Activated T-helper 1 cell treated with anti-CD3 and anti-CD28 coated beads, Interleukin-12 subunit alpha, Interleukin-12 subunit beta, Interleukin-2, Interleukin-4 antibody, amounts not matched to agents 30 ng/mL and 10 ng/mL and 1 ng/mL, durations not matched to agents 14 hours and 24 hours and 36 hours (primary cell): ENCODE results near the gene FBXL14. TPM values are rescaled to one million over a fixed set of nuclear protein-coding genes. Genes with fewer than 3 reads are reported as not detected.
A peak's percentile ranks its signal among the peaks of the same experiment; 100 is the strongest.
"Not testable (repeated sequence)": the region's sequence is repeated elsewhere in the genome, so short reads cannot be mapped to it uniquely, and the experiment has no call there.

Source experiments
- DNase-seq: peaks from one replicate; pipeline ENCODE4 v3.0.0; 2021; ENCODE audit warnings: low spot score
- H3K27ac Mint-ChIP-seq: one replicate; pipeline ENCODE4 v1.8.0; 2021; ENCODE audit warnings: mild to moderate bottlenecking, mixed read lengths
- H3K27me3 Mint-ChIP-seq: one replicate; pipeline ENCODE4 v1.8.0; 2022; ENCODE audit warnings: mild to moderate bottlenecking, moderate library complexity, mixed read lengths; ENCODE audit not compliant: insufficient read depth
- H3K36me3 Mint-ChIP-seq: one replicate; pipeline ENCODE4 v1.8.0; 2021; ENCODE audit warnings: low read depth, mixed read lengths
- H3K4me1 Mint-ChIP-seq: one replicate; pipeline ENCODE4 v1.8.0; 2021; ENCODE audit warnings: low read depth, mixed read lengths
- H3K4me3 Mint-ChIP-seq: one replicate; pipeline ENCODE4 v1.8.0; 2021; ENCODE audit warnings: mild to moderate bottlenecking, moderate library complexity, mixed read lengths
- H3K9me3 Mint-ChIP-seq: one replicate; pipeline ENCODE4 v1.8.0; 2021; ENCODE audit warnings: mixed read lengths
- intact Hi-C: fragments of 100-400 bp; cut with micrococcal nuclease; formaldehyde crosslinking; loops from one replicate; pipeline ENCODE4 v1.15.1; 2024
- total RNA-seq: library from RNA; stranded (reverse); gene quantifications from 2 replicates; pipeline ENCODE4 v1.2.3, GENCODE V29; 2022

Gene FBXL14
- total RNA-seq, 1 donor from 2014 or later, result 19.4 TPM

GRCh38 chr12:1566449-1567135 is 27.8 kb downstream of the FBXL14 start:
- Mint-ChIP-seq H3K36me3 (no peaks in the 10 kb centered on the region), H3K4me3 (no peak overlapping the region), H3K4me1 (no peaks in the 10 kb centered on the region), H3K9me3 (no peaks in the 10 kb centered on the region), H3K27me3 (peaks cover 12% of the 10 kb centered on the region), H3K27ac (no peak overlapping the region)
- intact Hi-C loops, result no loop called here
- no peak for DNase-seq

GRCh38 chr12:1565172-1565571 is 29.2 kb downstream of the FBXL14 start:
- DNase-seq, result no peak
- H3K27ac Mint-ChIP-seq, result no peak overlapping the region
- H3K36me3 Mint-ChIP-seq, result no peaks in the 10 kb centered on the region
- no peak overlapping the region for H3K4me3 Mint-ChIP-seq
- intact Hi-C loops, result no loop called here
- H3K27me3 Mint-ChIP-seq, result peaks cover 12% of the 10 kb centered on the region
- no peaks in the 10 kb centered on the region for H3K9me3 Mint-ChIP-seq
- no peaks in the 10 kb centered on the region for H3K4me1 Mint-ChIP-seq

GRCh38 chr12:1564067-1564466 is 30.3 kb downstream of the FBXL14 start:
- Mint-ChIP-seq H3K9me3 (no peaks in the 10 kb centered on the region), H3K27me3 (peaks cover 17% of the 10 kb centered on the region), H3K36me3 (no peaks in the 10 kb centered on the region), H3K4me3 (no peak overlapping the region), H3K27ac (no peak overlapping the region), H3K4me1 (no peaks in the 10 kb centered on the region)
- intact Hi-C loops, result no loop called here
- DNase-seq, result no peak

- H3K27me3 Mint-ChIP-seq, result peaks cover 21% of the 10 kb centered on the region
- no peaks in the 10 kb centered on the region for H3K36me3 Mint-ChIP-seq
- no peaks in the 10 kb centered on the region for H3K9me3 Mint-ChIP-seq
- no peak overlapping the region for H3K27ac Mint-ChIP-seq
- H3K4me1 Mint-ChIP-seq, result no peaks in the 10 kb centered on the region
- intact Hi-C loops, result no loop called here
- no peak for DNase-seq
- no peak overlapping the region for H3K4me3 Mint-ChIP-seq
These were observed 31.5 kb downstream of the FBXL14 start for GRCh38 chr12:1562813-1563407.

- Mint-ChIP-seq H3K4me1 (no peaks in the 10 kb centered on the region), H3K9me3 (no peaks in the 10 kb centered on the region), H3K36me3 (no peaks in the 10 kb centered on the region), H3K27me3 (peaks cover 23% of the 10 kb centered on the region), H3K27ac (no peak overlapping the region), H3K4me3 (no peak overlapping the region)
- DNase-seq, result no peak
- intact Hi-C loops, result no loop called here
These were observed 33.7 kb downstream of the FBXL14 start for GRCh38 chr12:1560704-1561103.

GRCh38 chr12:1559676-1560091 is 34.7 kb downstream of the FBXL14 start:
- Mint-ChIP-seq H3K9me3 (no peaks in the 10 kb centered on the region), H3K27ac (no peak overlapping the region), H3K36me3 (no peaks in the 10 kb centered on the region), H3K27me3 (peaks cover 19% of the 10 kb centered on the region), H3K4me3 (no peak overlapping the region), H3K4me1 (peaks cover 1% of the 10 kb centered on the region)
- no peak for DNase-seq
- intact Hi-C loops, result no loop called here

GRCh38 chr12:1558108-1558507 is 36.3 kb downstream of the FBXL14 start:
- Mint-ChIP-seq H3K4me1 (peaks cover 10% of the 10 kb centered on the region), H3K27me3 (peaks cover 18% of the 10 kb centered on the region)
- DNase-seq, H3K4me3 Mint-ChIP-seq, intact Hi-C loops, H3K27ac Mint-ChIP-seq, H3K36me3 Mint-ChIP-seq, H3K9me3 Mint-ChIP-seq: not testable (repeated sequence)

- Mint-ChIP-seq H3K36me3 (no peaks in the 10 kb centered on the region), H3K27ac (peak overlapping the region; percentile 64), H3K4me3 (peak overlapping the region; percentile 57), H3K9me3 (peaks cover 18% of the 10 kb centered on the region), H3K27me3 (peaks cover 23% of the 10 kb centered on the region), H3K4me1 (peaks cover 10% of the 10 kb centered on the region)
- no peak for DNase-seq
- intact Hi-C loops, result loop anchor here (2.0 kb wide), 1 partner anchor 21 kb away; no protein-coding TSS in a partner anchor
These were observed 40.1 kb downstream of the FBXL14 start for GRCh38 chr12:1553987-1554982.

GRCh38 chr12:1553536-1553935 is 40.8 kb downstream of the FBXL14 start:
- H3K4me1 Mint-ChIP-seq, result peaks cover 10% of the 10 kb centered on the region
- no peak overlapping the region for H3K4me3 Mint-ChIP-seq
- H3K36me3 Mint-ChIP-seq, result no peaks in the 10 kb centered on the region
- DNase-seq, result no peak
- peaks cover 21% of the 10 kb centered on the region for H3K27me3 Mint-ChIP-seq
- intact Hi-C loops, result no loop called here
- peaks cover 21% of the 10 kb centered on the region for H3K9me3 Mint-ChIP-seq
- peak overlapping the region; percentile 64 for H3K27ac Mint-ChIP-seq

- Mint-ChIP-seq H3K27me3 (peaks cover 19% of the 10 kb centered on the region), H3K27ac (no peak overlapping the region), H3K4me1 (peaks cover 10% of the 10 kb centered on the region), H3K9me3 (peaks cover 21% of the 10 kb centered on the region), H3K36me3 (no peaks in the 10 kb centered on the region), H3K4me3 (no peak overlapping the region)
- no peak for DNase-seq
- intact Hi-C loops, result no loop called here
These were observed 41.4 kb downstream of the FBXL14 start for GRCh38 chr12:1552911-1553491.

GRCh38 chr12:1552171-1552570 is 42.2 kb downstream of the FBXL14 start:
- no peak overlapping the region for H3K4me3 Mint-ChIP-seq
- intact Hi-C loops, result no loop called here
- no peaks in the 10 kb centered on the region for H3K36me3 Mint-ChIP-seq
- DNase-seq, result no peak
- H3K9me3 Mint-ChIP-seq, result peaks cover 21% of the 10 kb centered on the region
- H3K4me1 Mint-ChIP-seq, result peaks cover 10% of the 10 kb centered on the region
- H3K27ac Mint-ChIP-seq, result no peak overlapping the region
- H3K27me3 Mint-ChIP-seq, result peaks cover 18% of the 10 kb centered on the region

- no peaks in the 10 kb centered on the region for H3K36me3 Mint-ChIP-seq
- H3K27me3 Mint-ChIP-seq, result peaks cover 14% of the 10 kb centered on the region
- no peak for DNase-seq
- H3K4me1 Mint-ChIP-seq, result peaks cover 10% of the 10 kb centered on the region
- peaks cover 21% of the 10 kb centered on the region for H3K9me3 Mint-ChIP-seq
- H3K27ac Mint-ChIP-seq, result no peak overlapping the region
- no peak overlapping the region for H3K4me3 Mint-ChIP-seq
- intact Hi-C loops, result no loop called here
These were observed 42.9 kb downstream of the FBXL14 start for GRCh38 chr12:1551496-1551895.
